ENCODE results near the gene MUC13. TPM values are rescaled to one million over a fixed set of nuclear protein-coding genes. Genes with fewer than 3 reads are reported as not detected.

The MUC13 gene
- total RNA-seq, 1 experiment from 2014 or later, result not detected

- Histone ChIP-seq H4K20me1 (ENCODE audit: control insufficient read depth, insufficient read depth, insufficient read length) (no peaks in the 10 kb centered on the region), H3K4ac (ENCODE audit: low read depth, low read length) (no peak overlapping the region), H3K4me1 (ENCODE audit: insufficient read depth, low read length) (no peaks in the 10 kb centered on the region), H2AFZ (ENCODE audit: low read length) (no peak overlapping the region), H2BK15ac (ENCODE audit: low read depth, low read length) (no peak overlapping the region), H3K9me3 (ENCODE audit: control insufficient read depth, low read depth, low read length) (no peaks in the 10 kb centered on the region), H2AK5ac (ENCODE audit: insufficient read length, low read length) (no peak overlapping the region), H2BK12ac (ENCODE audit: insufficient read length, low read depth, low read length) (no peak overlapping the region), H3K14ac (ENCODE audit: insufficient read depth, low read length) (no peak overlapping the region), H3K27me3 (ENCODE audit: insufficient read depth, low read length) (no peaks in the 10 kb centered on the region), H3K23me2 (ENCODE audit: insufficient read length, low read depth, low read length, poor library complexity, severe bottlenecking) (no peaks in the 10 kb centered on the region), H4K5ac (ENCODE audit: insufficient read length, low read depth, low read length) (no peak overlapping the region), H4K91ac (ENCODE audit: insufficient read length, low read depth, low read length) (no peak overlapping the region), H3K23ac (ENCODE audit: insufficient read length, low read depth, low read length) (no peak overlapping the region), H3K56ac (ENCODE audit: insufficient read length, low read depth, low read length) (no peak overlapping the region), H4K8ac (replicated peaks; ENCODE audit: insufficient read length, low read depth, low read length) (peak overlapping the region; percentile 67), H3K9ac (ENCODE audit: extremely low read depth, insufficient read length, low read length) (no peak overlapping the region), H3K27ac (ENCODE audit: insufficient read length, low read depth, low read length) (no peak overlapping the region), H3T11ph (ENCODE audit: low read length) (no peak overlapping the region), H3K4me2 (ENCODE audit: insufficient read depth, insufficient read length, low read length) (no peak overlapping the region), H2BK120ac (ENCODE audit: low read depth, low read length, poor library complexity, severe bottlenecking) (no peak overlapping the region), H2BK20ac (ENCODE audit: low read depth, low read length, poor library complexity, severe bottlenecking) (no peak overlapping the region), H2BK5ac (ENCODE audit: insufficient read length, low read length) (no peak overlapping the region), H3K18ac (ENCODE audit: insufficient read length, low read depth, low read length) (no peak overlapping the region), H3K79me1 (ENCODE audit: insufficient read depth, low read depth, low read length, poor library complexity, severe bottlenecking) (no peaks in the 10 kb centered on the region), H3K79me2 (ENCODE audit: insufficient read depth, low read length) (no peaks in the 10 kb centered on the region)
- Mint-ChIP-seq H3K27ac (no peak overlapping the region), H3K36me3 (ENCODE audit: insufficient read depth in 1 of 3, low read depth in 3 of 3) (no peaks in the 10 kb centered on the region; a peak in 1 of 7 replicates), H3K27me3 (ENCODE audit: low read depth) (peaks cover 2% of the 10 kb centered on the region), H3K9me3 (0 out of 5 replicates have a peak, but pooled peaks cover 0 to 2% of the 10 kb centered on the region in 2 experiments), H3K4me3 (no peak overlapping the region), H3K4me1 (no peaks in the 10 kb centered on the region)
- DNase-seq, result no peak
- WGBS (ENCODE audit: extremely low coverage, insufficient read length, low lambda C conversion rate), result no CpG with 5 or more reads among the region's 4 CpGs
- no peak for TF ChIP-seq CTCF (conservative IDR thresholded peaks at IDR 0.05)
These were observed 5.1 kb upstream of the MUC13 start for GRCh38 chr3:124939661-124940060.
